ENCODE results near the gene PUM2. TPM values are rescaled to one million over a fixed set of nuclear protein-coding genes. Genes with fewer than 3 reads are reported as not detected.
"Not testable (repeated sequence)": the region's sequence is repeated elsewhere in the genome, so short reads cannot be mapped to it uniquely, and the experiment has no call there.

The PUM2 gene
- 100 to 1,000 TPM; 109 to 113 (median 112) TPM for polyA plus RNA-seq (ENCODE audit: insufficient read length in 3 of 3)

GRCh38 chr2:20350753-20351554 is at the start of gene PUM2:
Gene PUM2, minus strand, starts transcription at chr2:20350844. Its CDS starts 23,484 bp downstream, at chr2:20327360.
- DNase-seq (ENCODE audit: low read depth in 3 of 3, low spot score in 2 of 3): peak; percentile 89 to 93 (median 92)

GRCh38 chr2:20400306-20400705 is 49.7 kb upstream of the PUM2 start:
- DNase-seq (ENCODE audit: low read depth in 3 of 3, low spot score in 2 of 3): no peak

GRCh38 chr2:20398956-20399567 is 48.4 kb upstream of the PUM2 start:
- DNase-seq (ENCODE audit: low read depth in 3 of 3, low spot score in 2 of 3): no peak

DNA sequence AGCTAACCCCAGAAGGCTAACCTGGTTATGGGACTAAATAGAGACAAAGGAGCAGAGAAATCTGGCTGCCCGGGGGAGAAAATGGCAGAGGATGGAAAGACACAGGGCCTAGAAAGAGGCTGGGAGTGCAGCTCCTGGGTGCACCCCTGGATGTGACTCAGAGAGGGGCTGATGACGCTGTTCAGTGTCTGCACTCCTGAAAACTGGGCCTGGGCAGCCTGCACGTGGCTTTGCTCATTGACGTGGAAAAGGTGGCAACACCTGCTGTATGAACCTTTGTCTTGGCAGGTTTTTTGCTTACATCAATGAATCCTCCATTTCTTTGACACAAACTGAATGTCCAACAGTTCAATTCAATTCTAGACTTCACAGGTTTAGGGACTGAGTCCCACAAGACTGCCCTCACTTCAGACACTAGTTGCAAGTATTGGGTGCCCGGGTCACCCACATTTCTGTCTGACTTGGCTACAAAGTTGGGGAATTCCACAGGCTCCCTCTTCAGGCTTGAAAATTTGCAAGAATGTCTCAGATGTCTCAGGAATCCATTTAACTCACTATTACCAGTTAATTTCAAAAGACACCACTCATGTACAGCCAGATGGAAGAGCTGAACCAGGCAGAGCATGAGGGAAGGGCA is 47.3 kb upstream of the PUM2 start:
- no peak for DNase-seq (ENCODE audit: low read depth in 3 of 3, low spot score in 2 of 3)

DNA sequence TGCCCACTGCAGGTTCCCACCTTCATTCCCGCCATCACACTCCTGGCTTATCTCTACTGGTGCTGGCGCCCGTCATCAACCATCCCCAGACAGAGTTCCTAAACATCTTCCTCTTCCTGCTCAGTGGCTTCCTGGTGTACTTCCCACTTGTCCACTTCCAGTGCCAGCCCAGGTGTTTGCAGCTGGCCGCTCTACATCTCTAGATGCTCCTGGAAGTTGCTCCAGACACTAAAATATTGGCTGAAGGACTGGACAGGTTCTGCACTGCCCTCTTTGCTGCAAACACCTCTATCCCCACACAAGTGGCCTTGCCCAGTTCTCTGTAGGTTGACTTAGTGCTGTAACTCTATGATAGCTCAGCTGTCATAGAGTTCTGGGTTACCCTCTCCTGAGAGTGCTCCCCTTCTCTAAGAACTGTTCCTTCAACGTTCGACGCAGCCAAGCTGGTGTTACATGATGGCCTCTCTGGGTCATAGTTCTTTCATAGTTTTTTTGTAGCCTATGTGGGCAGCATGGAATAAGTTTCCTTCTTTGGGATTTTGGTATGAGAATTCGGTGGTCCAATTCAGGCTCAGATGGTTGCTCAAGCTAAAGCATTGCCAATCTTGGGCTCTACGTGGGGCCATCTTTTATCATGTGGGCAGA is 45.8 kb upstream of the PUM2 start:
- no peak for DNase-seq (ENCODE audit: low read depth in 3 of 3, low spot score in 2 of 3)

DNA sequence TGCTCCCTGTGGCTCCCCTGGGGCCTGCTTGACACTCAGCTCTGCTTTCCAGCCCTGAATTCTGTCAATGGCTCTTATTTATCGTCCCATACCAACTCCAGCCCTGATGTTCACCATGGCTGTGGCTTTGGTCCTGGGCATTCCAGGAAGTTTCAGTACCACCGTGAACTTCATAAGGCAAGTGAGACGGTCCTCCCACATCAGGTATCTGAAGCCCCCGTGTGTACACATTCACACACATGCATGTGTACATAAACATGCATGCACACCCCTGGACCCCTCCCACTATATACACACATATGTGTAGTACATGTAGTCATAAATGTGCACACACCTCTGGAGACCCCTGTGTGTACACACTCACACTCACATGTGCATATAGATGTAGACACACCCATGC is 43.3 kb upstream of the PUM2 start:
- DNase-seq (ENCODE audit: low read depth in 3 of 3, low spot score in 2 of 3): no peak

GRCh38 chr2:20391951-20392699 is 41.5 kb upstream of the PUM2 start:
- no peak for DNase-seq (ENCODE audit: low read depth in 3 of 3, low spot score in 2 of 3)

GRCh38 chr2:20390524-20391123 is 40.0 kb upstream of the PUM2 start:
- DNase-seq (ENCODE audit: low read depth in 3 of 3, low spot score in 2 of 3): no peak

GRCh38 chr2:20384953-20385352 is 34.3 kb upstream of the PUM2 start:
- no peak for DNase-seq (ENCODE audit: low read depth in 3 of 3, low spot score in 2 of 3)

GRCh38 chr2:20382965-20383810 is 32.5 kb upstream of the PUM2 start:
- DNase-seq (ENCODE audit: low read depth in 3 of 3, low spot score in 2 of 3): no peak

GRCh38 chr2:20381457-20381856 is 30.8 kb upstream of the PUM2 start:
- DNase-seq (ENCODE audit: low read depth in 3 of 3, low spot score in 2 of 3): no peak

DNA sequence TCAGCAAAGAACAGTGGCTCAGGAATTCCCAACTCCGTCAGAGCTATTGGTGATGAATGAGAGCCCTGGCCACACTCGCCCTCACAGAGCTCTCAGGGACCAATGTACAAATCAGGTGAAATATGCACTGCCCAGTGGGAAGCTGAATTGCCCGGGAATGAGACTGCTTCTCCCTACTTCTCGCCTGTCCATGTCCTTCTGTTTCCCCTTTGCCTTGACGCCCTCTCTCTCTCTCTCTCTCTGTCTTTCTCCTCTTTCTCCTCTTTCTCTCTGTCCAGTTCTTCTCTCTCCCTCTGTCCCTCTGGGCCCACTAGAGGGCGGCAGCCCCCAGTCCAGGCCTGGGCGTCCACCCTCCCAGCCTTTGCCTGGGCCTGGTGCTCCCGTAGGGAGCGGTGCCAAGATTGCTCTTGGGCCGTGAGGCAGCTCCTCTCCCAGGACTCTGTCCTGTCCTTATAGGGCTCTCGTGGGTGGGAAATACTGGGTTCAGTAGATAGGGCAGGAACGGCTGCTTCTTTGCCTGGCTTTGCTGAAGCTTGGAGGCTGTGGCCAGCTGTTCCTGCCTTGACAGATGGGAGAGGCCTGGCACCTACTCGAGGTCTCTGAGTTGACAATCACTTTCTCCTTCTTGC is 28.4 kb upstream of the PUM2 start:
- peak; percentile 41 to 67 (median 63) for DNase-seq (ENCODE audit: low read depth in 3 of 3, low spot score in 2 of 3)

DNA sequence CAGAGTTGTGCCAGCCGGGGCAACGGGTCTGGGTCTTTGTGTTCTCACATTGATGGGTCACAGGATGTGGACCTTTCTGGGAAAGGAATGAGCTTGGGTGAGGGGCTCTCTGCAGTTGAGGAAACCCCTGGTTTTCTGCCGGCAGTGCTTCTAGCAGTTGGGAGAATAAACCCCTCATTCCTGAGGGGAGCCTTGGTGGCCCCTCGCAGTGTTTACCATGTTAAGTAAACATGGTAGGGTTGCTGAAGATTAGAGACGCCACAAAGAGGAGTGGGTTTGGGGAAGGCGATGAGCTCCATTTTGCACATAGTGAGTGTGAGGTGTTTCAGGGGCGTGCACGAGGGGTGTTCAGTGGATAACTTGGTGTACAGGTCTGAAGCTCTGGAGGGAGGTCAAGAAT is 27.7 kb upstream of the PUM2 start:
- DNase-seq (ENCODE audit: low read depth in 3 of 3, low spot score in 2 of 3): no peak

DNA sequence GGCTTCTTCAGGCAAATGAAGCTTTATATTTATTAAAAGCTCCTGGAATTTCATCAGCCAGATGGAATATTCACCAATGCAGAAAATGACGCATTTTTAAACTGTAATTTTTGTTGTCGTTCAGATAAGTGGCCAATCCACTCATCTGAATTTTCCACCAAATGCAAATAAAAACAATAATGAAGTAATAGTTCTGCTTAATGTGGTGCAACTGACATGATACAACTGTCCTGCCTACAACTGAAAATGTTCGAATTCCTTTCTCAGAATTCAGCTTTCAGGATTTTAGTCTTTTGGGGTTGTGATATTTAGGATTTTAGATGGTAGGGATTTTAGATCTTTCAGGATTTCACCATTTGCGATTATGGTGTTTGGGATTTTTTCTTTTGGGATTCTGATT is 27.1 kb upstream of the PUM2 start:
- no peak for DNase-seq (ENCODE audit: low read depth in 3 of 3, low spot score in 2 of 3)

DNA sequence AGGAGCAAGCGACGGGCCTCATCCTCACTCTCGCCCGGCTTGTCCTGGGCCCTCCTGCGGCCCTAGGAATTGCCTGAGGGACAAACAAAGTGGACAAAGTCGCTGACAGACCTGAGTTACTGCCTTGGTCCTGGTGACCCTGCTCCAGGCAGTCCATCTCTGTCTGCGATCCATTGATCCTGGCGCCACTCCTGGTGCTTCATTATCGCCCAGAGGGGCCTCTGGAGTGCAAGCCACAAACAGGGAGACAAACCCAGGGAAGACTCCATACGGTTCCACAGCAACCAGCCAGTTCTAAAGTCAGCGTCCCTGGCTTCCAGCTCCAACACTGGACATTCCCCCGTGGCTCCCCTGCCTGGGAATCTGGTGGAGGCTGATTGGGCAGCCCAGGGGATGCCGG is 24.3 kb upstream of the PUM2 start:
- DNase-seq (ENCODE audit: low read depth in 3 of 3, low spot score in 2 of 3): not testable (repeated sequence)

DNA sequence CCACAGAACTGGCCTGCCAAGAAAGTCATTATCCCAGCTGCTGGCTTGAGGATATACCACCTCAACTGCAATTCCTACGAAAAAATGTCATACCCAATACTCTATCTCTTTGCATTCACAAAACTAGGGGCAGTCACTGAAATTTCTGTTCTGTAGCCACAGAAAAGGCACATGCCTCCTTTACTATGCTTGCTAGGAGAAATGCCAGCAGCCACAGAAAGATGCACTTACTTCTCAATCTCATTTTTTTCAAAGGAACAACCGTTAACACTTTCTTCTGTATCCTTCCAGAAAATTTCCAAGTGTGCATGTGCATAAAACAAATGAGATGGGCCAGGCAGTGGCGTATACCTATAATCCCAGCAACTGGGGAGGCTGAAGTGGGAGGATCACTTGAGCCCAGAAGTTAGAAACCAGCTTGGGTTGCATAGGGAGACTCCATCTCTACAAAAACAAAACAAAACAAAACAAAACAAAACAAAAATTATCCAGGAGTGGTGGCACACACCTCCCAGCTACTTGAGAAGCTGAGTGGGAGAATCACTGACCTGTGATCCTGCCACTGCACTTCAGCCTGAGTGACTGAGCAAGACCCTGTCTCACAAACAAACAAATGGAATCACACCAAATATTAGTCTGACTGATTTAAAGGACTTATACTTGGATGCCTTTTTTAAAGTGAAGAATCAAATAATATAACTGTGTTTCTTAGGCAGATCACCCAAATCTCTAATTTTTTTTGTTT is 22.4 kb upstream of the PUM2 start:
- DNase-seq (ENCODE audit: low read depth in 3 of 3, low spot score in 2 of 3): no peak

DNA sequence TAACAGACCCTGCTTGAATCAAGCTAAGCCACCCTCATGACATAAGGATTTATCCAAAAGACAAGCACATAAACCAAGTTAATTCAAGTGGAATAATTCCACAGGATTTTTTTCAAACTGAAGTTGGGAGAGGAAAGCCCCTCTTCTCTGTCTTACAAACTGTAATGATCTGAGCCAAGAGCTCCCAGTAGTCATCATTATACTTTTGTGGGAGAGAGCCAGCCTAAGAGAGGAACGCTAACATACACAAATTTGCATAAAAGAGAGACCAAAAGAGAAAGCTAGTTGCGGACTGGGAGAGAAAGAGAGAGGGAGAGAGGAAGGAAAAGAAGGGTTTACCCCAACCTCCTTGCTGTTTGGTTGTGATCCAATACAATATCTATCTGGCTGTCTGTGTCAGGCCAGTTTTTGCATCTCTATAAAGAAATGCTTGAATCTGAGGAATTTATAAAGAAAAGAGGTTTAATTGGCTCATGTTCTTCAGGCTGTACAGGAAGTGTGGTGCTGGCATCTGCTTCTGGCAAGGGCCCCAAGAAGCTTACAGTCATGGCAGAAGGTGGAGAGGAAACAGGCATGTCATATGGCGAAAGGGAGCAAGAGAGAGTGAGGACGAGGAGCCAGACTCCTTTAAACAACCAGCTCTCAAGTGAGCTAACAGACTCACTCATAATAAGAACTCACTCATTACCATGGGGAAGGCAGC is 20.8 kb upstream of the PUM2 start:
- no peak for DNase-seq (ENCODE audit: low read depth in 3 of 3, low spot score in 2 of 3)

Data from right renal cortex interstitium (tissue), 3 donors.